ENCODE measurements around the gene CD180.

Gene CD180

DNA sequence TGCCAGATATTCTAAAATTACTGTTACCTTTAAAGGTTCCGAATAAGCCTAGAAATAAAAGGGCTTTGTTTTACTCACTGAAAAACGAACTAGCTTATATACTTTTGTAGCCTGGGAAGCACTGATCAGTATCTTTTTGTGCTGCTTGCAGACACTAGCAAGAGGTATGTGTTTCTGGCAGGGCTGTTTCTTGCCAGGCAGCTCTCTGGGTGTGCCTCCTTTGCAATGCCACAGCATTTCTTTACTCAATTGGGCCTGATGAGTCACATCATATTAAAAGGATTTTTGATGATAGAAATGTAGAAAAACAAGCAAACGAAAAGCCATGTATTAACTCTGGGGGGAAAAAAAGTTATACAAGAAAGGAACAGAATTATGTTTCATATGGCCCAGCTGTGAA, 35.6 kb downstream of the CD180 start:
- no peak for DNase-seq (ENCODE audit: low read depth)

DNA sequence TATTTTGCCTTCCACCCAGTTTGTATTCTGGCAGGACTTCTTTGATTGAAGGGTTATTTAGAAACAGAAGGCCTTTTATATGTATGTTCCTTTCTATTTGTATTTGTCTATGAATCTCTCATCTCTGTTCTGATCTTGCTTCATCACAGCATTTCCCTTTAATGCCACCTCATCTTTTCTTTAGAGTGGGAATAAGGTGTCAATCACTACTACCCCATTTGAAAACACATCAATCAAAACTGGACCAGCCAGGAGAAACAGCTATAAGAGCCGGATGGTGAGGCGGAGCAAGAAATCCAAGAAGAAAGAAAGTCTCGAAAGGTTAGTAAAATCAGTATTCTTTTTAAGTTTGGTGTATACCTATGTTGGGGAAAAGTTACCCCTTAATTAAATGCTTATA, 36.3 kb downstream of the CD180 start:
- DNase-seq (ENCODE audit: low read depth) = no peak

DNA sequence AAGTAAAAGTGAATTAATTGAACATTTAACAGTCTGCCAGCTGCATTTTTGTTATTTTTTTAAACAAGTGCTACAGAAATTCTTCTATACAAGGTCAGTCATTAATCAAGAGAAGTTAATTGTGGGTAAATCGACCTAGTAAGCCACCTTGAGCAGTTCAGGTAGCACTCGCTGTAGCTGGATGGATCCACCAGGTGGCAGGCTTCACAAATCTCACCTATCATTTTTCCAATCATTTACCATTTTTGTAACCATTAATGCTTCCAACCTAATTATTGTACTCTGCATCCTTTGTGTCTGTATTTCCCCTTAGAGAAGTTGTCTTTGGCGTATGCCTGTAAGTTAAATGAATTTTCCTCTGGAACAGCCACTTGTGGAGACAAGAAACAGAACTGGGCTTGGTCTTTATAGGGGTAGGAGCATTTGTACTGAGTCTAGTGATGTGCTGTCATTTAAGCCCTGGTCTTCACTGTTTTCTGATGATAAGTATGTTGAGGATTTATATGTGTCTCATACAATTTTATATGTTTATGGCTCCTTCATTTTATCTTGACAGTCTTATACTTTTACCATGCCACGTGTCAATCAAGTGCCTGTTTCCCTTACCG, 39.5 kb downstream of the CD180 start:
- DNase-seq (ENCODE audit: low read depth) = no peak

DNA sequence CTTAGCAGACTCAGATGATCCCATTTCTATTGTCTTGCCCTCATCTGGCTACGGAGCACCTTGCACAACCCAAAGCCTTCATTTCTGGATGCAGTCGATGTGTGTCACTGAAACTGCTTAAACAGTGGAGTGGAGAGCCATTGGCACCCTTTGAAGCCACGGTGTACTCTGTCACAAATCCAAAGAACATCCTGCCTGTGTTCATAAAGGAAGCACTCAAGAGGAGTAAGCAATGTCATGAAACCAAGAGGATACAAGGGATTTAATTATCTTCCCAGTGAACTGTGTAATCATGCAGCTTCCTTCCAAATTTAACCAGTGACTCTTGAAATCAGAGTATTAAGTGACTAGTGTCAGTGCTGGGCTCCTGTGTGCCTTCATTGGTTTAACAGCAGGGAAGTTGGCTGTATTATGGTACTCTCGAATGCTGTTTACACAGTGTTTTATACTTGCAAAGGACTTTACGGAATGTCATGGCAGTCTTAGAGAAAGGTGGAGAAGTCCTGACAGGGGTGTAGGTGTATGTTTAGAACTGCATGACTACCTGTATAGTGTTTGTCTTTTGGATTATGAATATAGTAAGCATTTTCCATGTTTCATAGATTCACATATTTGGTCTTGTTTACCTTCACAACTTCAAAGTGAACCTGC, 41.9 kb downstream of the CD180 start:
- DNase-seq (ENCODE audit: low read depth) = no peak

DNA sequence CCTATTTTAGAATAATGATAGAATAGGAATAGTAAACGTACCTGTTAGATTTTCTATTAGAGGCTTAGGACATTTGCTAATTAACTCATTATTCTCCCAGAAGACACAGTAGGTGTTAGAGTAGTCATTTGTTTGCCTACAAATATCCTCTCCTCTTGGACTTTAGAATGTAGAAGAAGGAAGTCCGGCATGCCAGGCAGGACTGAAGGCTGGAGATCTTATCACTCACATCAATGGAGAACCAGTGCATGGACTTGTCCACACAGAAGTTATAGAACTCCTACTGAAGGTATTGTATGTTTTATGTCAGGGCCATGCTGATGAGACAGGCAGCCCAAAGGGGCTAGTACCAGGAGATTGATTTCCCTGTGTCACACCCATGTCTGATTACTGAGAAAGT, 43.3 kb downstream of the CD180 start:
- no peak for DNase-seq (ENCODE audit: low read depth)

DNA sequence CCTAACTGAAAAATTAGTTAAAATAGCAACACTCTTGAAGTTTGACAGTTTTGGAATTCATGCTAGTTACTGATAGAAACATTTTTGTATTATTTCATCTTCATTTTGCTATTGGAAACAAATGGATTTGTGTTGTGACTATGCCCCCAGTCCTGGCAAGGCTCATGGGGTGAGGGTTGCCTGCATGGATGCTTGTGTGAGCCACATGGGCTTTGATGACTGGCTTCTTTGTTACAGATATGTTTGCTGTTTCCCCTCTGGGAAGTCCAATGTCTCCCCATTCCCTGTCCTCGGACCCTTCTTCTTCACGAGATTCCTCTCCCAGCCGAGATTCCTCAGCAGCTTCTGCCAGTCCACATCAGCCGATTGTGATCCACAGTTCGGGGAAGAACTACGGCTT, 44.2 kb downstream of the CD180 start:
- DNase-seq (ENCODE audit: low read depth) = no peak

DNA sequence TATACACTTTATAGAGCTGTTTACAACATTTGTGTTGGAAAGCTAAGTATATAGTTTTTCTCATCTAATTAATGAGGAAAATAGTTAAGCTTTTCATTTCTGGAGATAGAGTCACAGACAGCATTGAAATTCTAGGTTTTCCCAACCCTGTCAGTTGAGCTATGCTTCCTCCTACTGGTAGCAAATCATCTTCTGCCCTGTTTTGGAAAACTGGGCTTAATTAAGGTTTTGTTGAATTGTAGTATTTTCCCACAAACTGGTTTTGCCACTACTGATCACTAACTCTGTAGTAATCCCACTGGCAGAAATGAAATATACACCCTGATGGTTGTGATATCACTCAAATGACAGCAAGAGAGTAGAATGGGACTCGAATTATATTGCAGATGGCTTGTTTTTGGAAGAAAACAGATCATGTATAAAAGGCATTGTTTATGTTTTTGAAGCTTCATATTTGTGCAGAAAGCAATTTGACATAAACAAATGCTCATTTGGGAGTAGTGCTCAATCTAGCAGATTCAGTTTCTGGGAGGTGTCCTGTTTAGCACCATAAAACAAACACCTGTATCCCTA, 46.6 kb downstream of the CD180 start:
- DNase-seq (ENCODE audit: low read depth) = no peak

DNA sequence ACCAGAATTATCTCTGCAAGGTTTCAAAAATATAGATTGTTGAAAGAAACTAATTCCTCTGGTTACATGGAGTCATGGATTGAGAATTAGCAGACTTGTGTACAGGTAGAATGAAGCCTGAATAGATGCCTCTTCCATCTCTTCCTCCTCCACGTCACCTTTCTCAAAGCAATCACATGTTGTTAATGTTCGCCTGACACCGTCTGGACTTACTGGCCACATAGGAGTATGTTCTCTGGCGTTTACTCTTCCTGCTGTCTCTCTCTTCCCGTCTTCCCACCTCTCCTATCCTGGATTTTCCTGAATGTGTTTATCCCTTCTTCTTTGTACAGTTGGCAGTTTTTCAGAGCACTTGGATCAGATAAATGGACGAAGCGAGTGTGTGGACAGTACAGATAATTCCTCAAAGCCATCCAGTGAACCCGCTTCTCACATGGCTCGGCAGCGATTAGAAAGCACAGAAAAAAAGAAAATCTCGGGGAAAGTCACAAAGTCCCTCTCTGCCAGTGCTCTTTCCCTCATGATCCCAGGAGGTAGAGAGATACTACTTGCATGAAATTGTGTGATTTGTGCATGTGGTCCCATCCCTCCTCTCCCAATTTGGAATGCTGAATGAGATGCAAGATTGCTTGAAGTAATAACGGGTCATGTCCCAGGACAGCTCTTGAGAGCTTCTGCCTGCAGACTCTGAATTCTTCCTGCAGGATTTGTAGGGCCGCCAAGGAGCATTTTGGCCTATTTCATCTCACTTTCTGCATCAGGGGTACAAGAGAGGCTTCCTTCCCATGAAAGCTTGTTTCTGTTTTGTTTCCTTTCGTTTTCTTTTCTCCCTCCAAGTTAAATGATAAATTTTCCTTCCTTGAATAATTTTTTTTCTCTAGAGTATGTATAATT, 47.3 kb downstream of the CD180 start:
- no peak for DNase-seq (ENCODE audit: low read depth)

DNA sequence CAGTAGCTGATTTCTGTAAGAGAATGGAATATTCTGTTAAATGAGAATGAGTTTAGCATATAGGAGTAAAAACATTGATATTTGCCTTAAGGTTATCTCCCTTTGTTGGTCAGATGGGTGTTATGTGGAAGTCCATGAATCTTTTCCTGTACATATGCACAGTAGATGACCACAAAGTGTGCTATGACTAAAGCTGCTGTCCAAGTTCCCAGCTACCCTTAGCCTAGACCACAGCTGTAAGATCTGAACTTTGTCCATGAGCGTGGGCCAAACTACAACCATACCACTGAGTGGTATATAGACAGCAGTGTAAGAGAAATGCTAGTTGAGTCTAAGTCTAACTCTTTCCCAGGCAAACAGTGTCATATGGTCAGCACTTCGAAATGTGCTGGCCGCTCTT, 48.8 kb downstream of the CD180 start:
- no peak for DNase-seq (ENCODE audit: low read depth)

DNA sequence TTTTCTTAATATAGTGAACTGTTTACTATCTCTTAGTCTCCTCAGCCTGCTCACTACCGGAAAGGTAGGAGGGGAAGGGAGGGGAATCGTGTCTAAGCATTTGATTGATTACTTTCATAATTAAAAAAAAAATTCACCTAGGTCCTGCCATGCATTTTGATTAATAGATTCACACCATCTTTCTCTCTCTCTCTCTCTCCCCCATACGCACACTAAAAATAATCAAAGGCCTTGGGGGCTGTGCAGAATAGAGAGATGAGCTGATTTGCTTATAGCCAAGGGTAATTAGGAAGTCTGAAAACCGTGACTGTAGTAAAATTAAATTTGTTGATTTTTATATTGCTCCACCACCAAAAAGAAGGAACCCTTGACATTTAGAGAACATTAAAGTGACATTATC, 49.6 kb downstream of the CD180 start:
- no peak for DNase-seq (ENCODE audit: low read depth)

DNA sequence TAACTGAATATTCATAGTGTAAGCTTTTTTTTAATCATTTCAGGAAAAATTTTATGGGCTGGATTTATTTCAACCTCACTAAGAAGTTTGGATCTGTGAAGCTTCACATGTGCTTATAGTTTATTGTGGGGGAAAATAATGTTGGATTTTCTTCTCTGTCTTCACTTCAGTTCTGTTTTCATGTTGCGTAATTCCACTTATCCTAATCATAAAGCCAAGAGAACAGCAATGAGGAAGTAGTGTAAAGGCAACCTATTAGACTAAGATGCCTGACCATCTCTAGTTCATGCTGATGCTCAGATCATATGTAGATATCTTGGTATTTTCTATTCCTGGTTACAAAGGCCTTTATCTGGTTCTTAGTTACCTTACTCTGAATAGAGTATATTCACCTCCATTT, 50.0 kb downstream of the CD180 start:
- no peak for DNase-seq (ENCODE audit: low read depth)

DNA sequence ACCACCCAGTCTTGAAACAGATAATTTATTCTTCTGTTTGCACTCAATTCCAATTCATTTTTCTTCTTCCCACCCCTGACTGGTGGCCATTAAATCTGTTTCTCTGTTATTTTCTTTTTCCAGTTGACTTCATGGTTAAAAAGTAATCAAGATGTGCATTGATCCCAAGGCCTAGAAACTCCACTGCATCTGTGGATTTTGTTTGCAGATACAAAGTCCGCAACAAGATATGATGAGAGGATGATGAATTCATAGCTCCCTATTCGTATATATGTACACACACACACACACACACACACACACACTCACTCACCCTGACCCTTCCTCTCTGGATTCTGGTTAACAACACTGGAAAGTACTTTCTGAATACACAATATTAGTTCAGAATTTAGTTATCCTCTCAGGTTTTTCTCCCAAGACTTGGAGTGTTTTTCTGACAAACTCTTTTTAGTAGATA, 52.4 kb downstream of the CD180 start:
- no peak for DNase-seq (ENCODE audit: low read depth)

DNA sequence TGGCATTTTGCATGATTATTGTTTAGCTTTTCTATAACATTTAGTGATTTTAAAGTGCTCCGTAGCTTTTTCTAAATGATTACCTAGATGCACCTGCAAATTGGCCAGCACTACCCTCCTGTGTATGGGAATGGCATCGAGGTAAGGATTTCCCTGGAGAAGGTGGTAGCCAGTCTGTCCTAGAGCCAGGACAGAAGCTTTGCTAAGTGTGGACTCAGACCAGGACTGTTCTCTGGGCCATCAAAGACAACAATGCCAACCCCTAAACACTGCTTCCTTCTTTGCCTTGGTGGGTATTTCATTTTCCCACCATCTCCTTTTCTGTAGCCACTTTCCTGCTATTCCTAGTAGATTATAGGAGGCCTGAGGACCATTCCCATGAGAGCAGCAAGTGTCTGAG, 53.0 kb downstream of the CD180 start:
- DNase-seq (ENCODE audit: low read depth) = no peak

DNA sequence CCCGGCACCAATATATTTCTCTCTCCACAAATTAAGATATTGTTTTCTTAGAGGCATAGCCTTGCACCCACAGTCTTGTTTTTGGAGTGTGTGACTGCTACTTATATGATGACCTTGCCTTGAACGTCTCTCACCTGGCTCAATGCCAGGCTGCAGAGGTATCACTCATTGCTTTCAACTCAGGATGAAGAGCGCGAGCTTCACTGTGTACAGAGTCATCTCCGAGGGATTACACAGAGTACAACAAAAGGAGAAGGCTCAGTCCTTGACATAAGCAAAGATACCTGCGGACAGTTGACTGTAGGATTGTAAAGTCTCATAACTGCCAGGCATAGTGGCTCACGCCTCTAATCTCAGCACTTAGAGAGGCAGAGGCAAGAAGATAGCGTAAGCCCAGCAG, 53.8 kb downstream of the CD180 start:
- no peak for DNase-seq (ENCODE audit: low read depth)

DNA sequence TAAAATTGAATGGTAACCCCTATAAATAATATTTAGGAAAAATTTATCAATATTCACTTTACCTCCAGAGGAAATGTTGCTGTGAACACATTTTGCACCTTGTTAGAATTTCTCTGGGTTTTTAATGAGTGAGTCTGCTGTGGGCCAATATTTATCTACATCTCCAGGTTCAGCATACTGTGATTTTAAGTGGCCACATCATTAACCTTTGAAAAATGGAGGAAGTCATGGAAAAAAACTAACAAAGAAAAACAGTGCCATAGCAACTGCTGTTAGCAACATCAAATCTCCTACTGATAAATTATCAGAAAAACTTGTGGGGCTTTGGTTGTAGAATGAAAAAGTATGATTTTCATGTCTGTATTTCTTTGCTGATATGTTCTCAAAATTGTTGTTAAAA, 55.0 kb downstream of the CD180 start:
- DNase-seq (ENCODE audit: low read depth) = no peak

DNA sequence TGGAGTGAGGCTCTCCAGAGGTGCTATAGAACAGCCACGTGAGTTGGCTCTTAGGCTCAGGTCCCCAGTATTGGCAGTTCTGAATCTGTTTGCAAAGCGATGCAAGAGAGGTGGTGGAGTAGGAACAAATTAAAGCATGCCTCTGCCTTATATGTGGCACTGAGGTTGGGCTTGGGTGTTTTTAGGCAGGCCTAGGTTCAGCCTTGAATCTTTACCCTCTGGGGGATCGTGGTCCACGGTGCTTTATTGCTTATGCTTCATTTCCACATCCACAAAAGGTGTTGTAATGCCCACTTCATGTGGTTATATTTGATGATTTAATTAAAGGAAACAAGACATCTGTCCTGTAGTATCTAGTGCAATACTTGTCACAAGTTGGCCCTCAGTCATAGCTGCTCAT, 56.2 kb downstream of the CD180 start:
- DNase-seq (ENCODE audit: low read depth) = no peak

DNA sequence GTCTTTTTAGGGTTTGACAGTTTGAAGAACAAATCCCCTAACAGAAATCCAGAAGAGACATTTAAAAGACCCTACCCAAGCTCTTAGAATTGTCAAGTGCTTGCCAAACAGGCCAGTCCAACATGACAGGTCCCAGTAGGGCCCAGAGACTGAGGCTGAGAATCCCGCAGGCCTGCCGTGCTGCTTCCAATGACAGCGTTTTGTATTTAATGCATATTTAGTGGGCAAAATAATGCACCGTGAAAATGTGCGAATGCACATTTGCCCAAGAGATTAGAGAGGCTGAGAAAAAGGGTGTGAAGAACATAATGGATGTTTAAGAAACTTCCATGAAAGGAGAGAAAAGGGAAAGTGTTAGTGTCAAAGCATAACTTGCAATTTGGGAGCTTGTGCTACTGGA, 57.6 kb downstream of the CD180 start:
- no peak for DNase-seq (ENCODE audit: low read depth)

DNA sequence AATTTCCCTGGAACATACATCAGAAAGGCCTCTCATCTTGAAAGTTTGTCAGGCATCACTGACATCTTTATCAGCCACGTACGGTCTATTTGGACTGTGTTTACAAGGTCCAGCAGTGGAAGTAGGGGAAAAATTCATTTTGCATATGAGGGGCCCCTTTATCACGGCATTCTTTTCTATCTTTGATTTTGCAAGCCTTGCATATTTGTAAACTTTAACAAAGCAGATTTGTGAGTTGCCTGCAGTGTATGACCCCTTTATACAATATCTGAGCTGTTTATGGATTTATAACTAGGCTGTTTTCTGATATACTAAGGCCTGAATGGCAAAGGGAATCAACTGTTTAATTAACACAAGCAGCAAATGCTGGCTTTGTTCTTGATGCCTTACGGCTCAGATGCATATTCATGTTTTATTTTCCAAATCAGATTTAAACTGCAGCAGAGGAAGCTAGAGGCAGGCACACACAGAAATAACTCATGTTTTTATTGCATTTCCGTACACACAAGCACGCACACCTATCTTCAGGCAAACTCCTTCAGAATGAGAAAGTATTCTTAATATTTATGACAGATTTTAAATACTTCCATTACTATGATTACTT, 61.1 kb downstream of the CD180 start:
- DNase-seq (ENCODE audit: low read depth) = no peak

DNA sequence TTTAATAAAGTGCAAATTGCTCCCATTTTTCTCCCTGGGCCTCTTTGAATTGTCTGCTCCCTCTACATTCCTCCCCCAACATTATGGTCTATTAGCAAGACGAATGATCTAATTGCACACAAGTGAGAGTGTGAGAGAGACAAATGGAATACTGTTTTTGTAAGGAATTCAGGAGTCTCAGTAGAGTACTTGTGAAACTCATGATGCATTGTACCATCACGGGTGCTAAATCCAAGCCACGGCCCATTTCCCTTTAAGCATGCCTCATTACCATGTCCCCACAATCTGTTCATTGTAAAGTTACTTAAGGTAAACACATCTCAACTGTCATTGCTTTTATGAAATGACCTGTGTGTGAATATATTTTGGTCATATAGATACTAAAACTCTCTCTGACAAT, 62.8 kb downstream of the CD180 start:
- no peak for DNase-seq (ENCODE audit: low read depth)

DNA sequence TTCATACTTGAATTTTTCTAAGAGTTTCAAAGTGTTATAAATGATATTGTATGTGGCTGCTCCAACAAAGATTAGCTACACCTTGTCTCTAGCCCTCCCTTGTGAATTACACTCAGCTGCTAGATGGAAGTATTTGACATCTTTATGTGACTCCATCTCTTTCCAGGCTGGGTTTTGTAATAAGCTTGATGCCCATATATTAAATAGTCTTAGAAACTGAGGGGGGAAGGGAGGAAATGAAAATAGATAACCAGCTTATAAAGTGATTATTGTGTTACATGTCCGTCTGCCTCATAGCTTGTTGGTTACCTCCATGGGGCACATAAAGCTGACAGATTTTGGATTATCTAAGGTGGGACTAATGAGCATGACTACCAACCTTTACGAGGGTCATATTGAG, 63.4 kb downstream of the CD180 start:
- no peak for DNase-seq (ENCODE audit: low read depth)

DNA sequence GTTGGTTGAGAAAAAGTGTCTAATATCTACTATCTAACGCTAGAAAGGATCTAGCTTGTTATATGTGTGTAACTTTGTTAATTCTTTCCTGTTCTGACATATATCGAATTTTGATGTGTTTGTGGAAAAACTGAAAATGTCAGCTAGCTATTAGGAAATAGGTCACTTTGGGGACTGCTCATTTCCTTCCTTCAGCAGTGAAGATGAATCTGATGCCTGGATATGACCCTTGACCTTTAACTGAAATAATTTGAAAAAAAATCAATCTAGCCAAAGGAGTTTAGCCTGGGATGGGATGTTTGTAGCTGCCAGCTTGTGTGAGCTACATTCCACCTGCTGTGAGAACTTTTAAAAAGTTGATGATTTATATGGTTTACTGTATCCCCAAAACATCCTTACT, 66.8 kb downstream of the CD180 start:
- no peak for DNase-seq (ENCODE audit: low read depth)

Measured in stimulated activated CD8-positive, alpha-beta memory T cell treated with anti-CD3 and anti-CD28 coated beads, Interleukin-15, amount 100 ng/mL, for 24 hours (primary cell).